ENCODE results near the gene GAPT.

GAPT gene

DNA sequence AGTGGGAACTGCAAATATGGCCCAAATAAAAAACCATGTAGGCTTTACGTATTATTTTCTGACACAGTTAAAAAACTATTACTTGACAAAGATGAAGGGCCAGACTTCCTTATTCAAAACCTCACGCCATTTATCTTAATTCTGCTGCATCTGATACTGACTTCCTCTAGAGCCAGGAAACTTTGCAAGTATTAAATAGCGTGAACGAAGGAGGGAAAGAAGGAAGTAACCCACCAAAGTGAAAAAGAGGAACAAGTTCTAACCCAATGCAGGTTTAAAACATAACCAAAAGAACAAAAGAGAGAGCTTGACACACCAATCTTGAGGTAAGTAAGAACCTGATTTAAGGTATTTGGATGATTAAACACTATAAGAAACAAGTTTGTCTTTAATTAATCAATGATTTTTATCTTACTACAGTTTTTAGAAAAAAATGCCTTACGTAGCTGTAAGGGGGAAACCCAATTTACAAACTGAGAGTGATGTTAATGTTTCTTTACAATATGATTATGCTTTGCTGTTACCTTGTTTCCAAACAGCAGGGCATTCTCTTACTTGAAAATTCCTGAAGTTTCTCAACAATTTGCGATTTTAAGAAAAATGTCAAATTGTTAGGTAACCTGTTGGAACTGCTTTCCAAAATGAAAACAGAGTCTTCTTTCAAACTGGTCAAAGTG, at the start of gene GAPT:
Gene GAPT (plus strand): TSS at position 220 of the 677 bp plus-strand sequence. CDS start 3,102 bp downstream, outside the sequence.
- no peak for DNase-seq

DNA sequence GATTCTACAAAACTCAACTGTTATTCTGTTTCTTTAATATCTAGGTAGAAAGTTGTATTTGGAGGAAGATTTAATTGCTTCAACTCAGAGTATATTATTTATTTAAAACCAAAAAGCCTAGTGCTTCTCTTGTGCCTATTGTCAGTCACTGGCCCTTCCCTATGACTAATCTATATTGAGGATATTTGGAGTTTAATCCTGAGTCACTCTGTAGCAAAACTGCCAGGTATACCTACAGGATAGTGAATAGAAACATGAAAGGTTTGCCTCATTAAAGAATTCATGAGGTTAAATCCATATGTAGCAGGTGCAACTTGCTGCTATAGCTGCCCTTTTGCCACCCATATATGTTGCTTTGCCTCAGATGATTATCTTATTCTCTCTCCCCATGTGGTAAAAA, 46.4 kb upstream of the GAPT start:
- DNase-seq, result no peak

DNA sequence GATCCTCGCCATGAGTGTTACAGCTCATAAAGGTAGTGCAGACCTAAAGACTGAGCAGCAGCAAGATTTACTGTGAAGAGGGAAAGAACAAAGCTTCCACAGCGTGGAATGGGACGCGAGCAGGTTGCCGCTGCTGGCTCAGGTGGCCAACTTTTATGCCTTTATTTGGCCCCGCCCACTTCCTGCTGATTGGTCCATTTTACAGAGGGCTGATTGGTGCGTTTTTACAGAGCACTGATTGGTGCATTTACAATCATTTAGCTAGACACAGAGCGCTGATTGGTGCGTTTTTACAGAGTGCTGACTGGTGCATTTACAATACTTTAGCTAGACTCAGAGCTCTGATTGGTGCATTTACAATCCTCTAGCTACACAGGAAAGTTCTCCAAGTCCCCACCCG, 45.2 kb upstream of the GAPT start:
- no peak for DNase-seq

DNA sequence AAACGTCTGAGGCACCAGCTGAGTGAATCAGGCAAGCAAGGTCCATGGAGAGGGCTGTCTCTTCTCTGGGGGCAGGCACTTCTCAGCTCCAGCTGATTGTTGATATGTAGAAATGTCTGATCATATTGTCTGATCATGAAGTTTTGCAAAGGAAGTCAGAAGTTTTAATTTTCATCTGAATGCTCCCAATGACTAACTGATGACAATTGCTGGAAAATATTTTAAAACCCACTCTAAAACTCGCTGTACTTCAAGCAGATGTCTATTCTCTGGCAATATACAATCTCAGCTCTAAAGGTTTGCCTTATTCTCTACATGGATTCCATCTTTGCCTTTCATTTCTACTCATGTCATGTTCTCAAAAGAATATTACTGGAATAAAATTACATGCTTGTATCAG, 44.0 kb upstream of the GAPT start:
- no peak for DNase-seq

DNA sequence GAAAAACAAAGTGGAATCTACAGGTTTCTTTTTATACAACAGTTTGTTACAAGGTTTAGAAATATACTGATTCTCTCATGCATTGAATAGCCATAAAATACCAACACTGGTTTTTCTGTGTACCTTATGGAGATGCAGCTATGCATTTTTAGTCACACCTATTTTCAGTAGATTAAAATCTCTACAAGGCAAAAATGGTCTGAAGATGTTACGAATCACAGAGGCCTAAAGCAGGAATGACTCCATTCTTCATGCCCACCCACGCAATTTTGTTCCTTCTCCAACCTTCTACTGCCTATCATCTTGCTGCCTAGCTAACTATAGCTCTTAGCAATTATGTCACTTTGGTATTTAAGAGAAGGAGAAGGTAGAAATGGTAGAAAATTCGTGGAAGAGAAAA, 41.2 kb upstream of the GAPT start:
- DNase-seq, result no peak

DNA sequence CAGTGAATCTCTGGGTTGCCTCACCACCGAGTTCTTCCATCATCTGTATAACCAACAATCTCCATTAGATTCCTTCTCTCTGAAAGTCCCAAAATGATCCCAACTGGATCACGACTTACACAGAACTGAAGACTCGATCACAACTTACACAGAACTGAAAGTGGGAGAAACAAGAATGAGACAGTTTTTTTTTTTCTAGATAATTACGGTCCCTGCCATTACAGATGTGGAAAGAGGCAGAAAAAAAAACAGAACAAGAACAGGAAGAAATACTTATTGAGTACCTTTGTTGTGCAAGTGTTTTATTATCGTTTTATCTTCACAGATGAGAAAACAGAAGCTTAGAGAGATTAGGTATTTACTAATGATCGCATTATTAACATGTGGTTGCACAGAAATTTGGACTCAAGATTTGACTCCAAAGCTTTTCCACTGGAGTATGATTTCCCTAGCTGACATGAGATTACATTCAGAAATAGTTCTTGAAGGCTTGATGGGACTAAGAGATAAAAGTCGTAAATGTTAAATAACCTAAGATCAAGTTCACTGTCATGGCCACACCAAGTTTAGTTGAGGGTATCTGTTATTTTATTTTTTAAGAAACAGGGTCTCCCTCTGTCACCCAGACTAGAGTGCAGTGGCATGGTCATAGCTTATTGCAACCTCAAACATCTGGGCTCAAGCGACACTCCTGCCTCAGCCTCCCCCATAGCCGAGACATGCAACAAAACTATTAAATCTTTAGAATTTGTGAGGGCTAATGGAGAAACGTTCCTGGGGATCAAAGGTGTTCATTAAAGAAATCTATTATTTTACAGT, 40.2 kb upstream of the GAPT start:
- DNase-seq, result no peak

DNA sequence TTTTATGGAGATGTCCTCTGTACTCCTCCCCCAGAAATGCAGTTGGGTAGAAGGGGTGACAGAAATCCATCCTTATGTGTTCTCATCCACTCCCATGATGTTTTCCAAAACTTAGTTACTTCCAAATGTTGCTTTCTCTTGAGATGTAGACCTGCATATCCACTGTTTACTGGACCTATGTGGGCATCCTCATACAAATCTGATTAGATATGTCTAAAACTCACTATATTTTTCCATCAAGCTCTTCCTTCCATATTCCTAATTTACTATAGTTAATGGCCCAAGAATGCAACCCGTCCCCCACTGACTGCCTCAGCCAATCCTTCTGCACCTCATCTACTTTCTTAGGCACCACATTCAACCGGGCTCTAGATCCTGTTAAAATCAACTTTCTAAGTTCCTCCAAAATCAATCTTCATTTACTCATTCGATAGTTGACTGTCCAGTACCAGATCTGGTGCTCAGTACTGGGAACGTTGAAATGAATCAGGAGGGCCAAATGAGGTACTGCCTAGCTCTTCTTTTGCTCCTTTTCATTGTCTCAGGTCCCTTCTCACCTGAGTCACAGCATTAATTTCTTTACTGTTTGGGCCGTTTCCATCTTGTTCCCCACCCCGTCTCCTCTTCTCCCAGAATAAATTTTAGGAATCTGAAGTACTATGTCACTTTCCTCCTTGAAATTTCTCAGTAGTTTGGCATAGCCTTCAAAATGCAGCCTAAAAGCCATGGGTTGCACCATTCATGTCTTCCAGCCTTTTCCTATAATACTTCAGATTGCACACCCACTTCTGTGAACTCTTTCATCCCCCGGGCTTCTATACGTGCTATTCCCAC, 39.3 kb upstream of the GAPT start:
- no peak for DNase-seq

DNA sequence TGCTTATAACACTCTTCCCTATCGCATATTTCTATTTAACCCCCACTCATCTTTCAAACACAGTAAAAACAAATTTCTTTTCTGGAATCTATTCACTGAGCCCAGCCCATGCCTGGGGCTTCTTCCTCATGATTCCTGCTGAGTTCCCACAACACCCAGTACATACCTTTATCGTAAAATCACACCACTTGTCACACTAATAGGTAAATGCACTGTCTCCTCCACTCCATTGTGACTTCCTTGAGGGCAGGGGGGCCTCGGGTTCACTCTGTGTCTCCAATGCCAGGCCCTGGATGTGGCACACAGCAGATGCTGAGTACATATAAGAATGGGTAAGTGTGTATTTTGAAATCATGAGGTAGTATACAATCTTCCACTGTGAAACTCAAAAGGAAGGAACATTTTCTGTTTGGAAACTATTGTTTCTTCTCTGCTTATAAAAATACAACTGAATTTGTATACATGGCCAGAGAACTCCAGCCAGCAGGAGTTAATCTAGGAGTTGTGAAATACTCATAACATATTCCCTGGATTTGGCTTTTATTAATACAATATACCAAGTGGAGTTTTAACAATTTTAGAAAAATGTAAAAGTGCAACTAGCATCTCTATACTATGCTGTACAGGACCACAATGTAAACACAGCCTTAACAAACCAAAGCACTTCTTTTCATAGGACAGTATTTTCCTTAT, 38.5 kb upstream of the GAPT start:
- DNase-seq, result no peak

DNA sequence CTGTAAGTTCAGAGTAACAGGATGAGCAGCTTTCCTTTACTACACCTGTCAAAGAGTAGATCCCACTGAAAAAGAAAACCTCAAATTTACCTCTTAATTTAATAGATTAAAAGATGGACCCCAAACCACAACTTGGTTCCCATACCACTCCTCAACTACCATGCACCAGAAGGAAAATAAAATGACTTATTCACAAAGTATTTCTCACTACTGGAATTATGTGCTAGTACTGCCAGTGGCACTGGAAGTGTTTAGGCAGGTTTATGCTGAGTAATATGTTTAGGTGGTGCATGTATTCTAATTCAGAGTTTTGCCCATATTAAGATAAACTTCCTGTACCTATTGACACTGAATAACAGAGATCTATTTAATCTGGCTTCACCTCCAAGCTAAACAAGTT, 37.9 kb upstream of the GAPT start:
- no peak for DNase-seq

DNA sequence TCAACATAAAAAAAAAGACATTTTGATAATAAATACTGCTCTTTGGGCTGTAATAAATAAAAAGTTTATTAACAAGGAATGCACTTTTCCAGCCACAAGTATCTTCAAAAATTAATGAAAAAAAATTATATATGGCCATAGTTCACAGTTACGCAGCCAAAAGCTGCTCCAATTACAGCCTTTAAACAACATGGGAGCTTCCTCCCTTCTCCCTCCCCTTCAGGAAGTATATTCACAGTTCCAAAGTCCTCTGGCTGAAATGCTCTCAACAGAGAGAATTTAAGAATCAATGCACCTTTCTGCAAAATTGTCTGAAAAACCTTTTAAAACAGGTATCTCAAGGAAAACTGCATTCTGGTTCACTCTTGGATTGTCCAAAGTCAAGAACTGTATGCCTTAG, 37.2 kb upstream of the GAPT start:
- no peak for DNase-seq

DNA sequence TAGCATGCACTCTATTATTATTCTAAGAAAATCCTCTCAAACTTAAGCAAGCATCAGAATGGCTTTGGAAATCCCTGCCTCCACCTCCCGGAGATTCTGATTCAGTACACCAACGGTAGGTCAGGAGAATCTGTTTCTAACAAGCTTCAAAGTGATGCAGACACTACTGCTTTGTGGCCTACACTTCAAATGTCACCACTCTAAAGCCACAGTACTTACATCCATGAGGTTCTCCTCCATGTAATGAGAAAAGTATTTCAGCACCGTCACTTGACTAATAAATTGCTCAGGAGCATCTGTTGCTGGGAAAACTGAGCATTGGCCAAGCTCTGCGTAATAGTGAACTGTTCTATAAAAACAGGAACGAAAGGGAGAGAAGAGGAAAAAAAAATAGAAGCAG, 36.2 kb upstream of the GAPT start:
- DNase-seq, result no peak

DNA sequence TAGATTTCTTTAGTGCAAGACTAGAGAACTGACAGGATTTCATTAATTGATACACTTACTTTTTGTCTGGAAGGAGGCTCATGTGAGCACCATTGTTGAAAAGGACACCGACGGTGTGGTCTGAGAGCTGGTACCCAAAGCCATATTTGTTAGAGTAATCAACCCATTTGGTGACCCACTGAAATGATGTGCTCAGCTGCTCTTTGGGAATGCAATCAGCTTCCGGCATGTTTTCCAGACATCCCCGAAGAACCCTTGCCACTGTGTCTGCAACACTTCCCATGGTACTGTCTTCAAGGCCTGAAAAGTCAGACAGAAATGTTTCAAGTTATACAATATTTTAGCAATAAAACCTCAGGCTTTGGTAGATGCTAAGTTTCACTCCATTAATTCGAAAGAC, 35.8 kb upstream of the GAPT start:
- DNase-seq, result no peak

DNA sequence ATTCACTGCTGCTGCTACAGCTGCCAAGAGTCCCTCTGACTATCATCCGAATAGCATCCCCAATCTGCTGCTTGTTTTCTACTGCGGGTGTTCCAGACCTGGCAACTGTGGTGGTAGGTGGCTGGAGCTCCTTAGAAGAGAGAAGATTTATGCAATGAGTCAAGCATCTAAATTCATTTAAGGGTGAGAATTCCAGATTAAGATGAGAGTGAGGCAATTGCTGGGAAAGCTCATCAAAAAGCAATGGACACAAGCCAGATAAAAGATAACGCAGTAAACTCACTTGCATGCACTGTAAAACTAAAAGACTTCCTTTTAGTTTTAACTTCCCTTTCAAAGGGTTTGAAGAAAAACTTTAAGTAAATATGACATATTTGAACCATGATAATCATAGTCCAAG, 35.2 kb upstream of the GAPT start:
- no peak for DNase-seq

DNA sequence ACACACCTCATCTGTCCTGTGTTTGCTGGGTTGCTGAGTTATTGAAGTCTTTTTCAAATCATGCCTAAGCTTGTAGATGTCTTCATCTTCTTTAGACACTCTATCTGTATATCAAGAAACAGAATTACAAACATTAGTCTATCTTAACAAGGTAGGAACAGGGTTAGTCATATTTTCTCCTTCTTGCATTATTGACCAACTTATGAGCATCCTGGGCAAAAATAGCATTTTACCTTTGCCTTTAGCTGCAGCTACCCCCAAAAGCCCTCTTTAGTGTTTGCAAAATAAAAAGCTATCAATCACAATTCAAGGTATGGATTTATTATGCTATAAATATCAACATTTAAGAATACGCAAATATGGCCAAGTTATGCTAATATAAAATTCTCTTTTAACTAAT, 34.7 kb upstream of the GAPT start:
- no peak for DNase-seq

DNA sequence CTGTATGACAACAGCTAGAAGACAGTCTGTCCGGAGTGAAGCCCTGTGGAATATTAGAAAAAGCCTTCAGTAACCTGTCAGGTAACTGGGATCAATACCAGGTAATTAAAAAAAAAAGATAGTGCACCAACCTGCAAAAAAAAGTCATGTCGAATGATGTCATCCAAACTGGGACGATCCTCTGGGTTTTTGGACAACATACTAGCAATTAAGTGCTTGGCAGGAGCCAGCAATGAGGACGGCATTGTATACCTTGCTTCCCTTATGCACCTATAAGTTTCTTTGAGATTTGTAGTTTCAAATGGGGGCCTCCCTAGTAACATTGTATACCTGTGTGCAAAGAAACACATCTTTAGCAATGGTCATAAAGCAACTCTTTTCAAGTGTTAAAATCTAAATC, 34.2 kb upstream of the GAPT start:
- DNase-seq, result no peak

DNA sequence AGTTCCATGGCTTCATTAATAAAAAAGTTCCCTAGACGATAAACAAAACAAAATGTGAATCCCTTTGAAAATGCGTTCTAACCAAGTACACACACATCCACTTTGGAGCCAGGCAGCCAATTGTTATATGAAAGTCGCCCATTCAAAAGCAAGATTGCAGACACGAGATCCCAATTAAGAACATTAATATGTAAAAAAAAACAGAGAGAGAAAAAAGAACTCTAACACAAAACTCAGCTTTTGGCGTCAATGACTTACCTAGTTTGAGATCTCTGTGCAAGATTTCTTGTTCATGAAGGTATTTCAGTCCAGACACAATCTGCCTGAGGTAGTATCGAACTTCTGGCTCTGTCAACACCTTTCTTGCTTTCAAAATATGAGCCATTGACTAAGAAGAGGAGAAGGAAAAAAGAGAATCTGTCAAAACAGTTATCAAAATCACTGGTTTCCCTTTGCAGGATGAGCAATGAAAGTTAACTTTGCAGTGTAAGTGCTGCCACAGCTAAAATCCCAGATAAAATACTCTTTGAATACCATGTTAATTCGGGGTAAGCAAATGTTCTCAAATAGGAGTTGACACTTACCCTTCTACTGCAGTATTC, 33.0 kb upstream of the GAPT start:
- no peak for DNase-seq

DNA sequence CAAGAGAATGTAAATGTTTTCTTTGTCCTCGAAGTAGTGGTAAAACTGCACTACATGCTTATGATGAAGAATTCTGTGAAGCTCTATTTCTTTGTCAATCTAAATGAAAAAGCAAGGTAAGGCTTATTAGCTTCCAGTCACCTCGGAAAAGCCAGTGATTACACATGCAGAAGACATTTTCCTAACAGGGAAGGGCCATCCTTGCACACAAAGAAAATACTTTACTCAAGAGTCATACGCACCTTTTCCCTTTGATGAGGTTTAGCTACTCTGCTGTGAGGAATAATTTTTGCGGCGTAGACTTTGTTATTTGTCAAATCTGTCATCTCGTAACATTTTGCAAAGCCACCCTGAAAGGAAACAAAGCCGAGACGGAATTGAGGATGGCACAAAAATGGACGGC, 32.5 kb upstream of the GAPT start:
- DNase-seq, result peak in 1 of 2 donors; percentile 10

DNA sequence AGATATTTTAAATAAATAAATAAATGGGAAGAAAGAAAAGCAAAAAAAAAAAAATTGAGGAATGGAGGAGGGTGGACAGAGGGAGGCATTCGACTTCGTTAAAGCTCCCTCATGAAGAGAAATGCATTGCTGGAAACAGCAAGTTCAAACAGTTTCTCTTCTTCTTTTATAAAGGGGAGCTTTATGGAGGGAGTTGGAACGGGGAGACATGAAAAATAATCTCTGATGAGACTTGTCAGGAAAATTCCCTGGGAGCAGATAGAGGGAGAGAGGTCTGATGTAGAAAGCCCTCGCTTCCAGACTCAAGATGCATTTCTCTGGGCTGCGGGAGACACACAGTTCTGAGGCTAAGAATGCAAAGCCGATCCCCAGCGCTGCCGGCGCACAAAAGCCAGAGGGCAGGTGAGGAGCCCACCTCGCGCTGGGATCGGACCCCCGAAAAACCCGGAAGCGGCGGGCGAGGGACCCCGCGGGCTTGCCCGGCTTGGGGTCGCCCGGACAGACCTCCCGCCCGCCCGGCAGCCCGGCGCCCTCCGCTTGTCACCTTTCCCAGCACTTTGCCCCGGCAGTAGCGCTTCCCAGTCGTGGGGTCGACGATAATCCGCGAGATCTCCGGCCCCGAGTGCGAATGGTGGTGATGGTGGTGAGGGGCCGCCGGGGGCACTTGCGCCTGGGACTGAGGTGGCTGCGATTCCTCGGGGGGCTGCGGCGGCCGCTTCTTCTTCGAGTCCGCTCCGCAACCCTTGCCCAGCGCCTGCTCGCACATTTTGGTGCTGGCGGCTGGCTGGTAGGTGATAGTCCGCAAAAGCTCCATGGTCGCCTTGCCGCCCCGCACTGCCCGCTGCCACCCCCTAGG, 31.9 kb upstream of the GAPT start:
- DNase-seq, result peak; percentile 15 to 18

DNA sequence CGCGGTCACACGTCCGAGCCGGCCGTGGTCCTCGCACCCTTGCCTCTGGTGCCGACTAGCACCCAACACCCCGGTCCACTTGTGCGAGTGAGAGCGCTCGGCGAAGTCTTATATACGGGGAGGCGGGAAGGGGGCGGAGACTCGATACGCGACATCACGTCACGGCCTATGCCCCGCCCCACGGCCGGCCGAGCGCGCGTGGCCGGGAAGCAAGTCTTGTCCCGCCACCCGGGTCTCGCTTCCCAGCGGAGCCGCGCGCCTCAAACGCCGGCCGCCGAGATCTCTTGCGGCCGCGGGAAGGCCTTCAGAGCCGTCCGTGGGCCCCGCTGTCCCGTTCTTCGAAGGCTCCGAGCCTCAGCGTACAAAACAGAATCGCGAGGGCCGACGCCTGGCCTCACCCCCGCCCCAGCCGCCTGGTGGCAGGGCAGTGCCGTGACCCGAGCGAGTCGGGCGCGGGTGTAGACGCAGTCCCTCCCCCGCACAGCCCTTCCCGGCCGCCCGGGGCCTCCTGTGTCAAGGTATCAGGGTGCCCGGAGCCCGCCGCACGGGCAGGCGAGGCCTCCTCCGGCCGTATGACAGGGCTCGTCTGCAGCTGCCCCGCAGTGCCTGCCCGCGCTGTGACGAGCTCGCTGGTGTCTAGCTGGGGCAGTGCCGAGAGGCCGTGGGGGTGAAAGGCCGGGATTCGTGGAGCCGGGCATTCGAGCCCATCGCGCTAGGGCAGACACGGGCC, 31.1 kb upstream of the GAPT start, which contains the start of gene PLK2:
Gene PLK2 (minus strand): TSS at position 85 of the 730 bp plus-strand sequence. CDS start 127 bp downstream, outside the sequence.
- peak; percentile 91 for DNase-seq

DNA sequence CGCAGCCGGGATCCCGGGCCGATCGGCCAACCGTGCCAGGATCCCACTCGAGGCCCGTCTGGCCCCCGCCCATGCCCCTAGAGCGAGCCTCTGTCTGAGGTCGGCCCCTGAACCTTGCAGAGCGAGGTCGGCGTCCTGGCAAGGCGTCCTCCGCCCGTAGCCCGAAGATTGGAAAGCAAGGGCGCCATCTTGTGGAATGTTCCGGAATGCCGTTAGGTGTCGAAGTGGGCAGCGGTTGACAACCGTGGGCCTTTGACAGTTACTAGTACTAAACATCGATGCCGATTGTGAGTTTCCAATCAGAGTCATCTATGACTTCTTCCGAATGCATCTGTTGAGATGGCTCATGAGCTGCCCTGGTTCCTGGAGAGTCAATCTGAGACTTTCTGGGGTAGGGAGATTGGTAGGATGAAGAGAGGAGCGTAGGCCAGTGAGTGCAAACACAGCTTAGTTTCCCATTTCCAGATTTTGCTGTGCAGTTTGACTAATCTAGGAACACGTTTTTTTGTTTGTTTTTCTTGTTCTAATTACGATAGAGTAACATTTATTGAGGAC, 30.4 kb upstream of the GAPT start:
- DNase-seq, result peak; percentile 88 to 91

Measured in CD4-positive, alpha-beta T cell treated with Interleukin-1 beta for 1 hour (primary cell).